ENCODE results near the gene CHIT1.
A peak's percentile ranks its signal among the peaks of the same experiment; 100 is the strongest.

Gene CHIT1

GRCh38 chr1:203216274-203217138 lies 13.0 kb downstream of the CHIT1 start:
- Mint-ChIP-seq H3K36me3 (no peaks in the 10 kb centered on the region), H3K4me3 (no peak overlapping the region), H3K27ac (no peak overlapping the region), H3K4me1 (peaks cover 5 to 6% of the 10 kb centered on the region in 2 donors), H3K9me3 (no peaks in the 10 kb centered on the region), H3K27me3 (peaks cover 25 to 31% of the 10 kb centered on the region in 2 donors)
- DNase-seq (peak; percentile 49), ATAC-seq (replicated peaks) (peak; percentile 82 to 86)

GRCh38 chr1:203215573-203215972 lies 13.9 kb downstream of the CHIT1 start:
- no peaks in the 10 kb centered on the region for H3K9me3 Mint-ChIP-seq
- H3K4me3 Mint-ChIP-seq: no peak overlapping the region
- no peak overlapping the region for H3K27ac Mint-ChIP-seq
- DNase-seq: no peak
- H3K27me3 Mint-ChIP-seq: peaks cover 25 to 31% of the 10 kb centered on the region in 2 donors
- H3K36me3 Mint-ChIP-seq: no peaks in the 10 kb centered on the region
- H3K4me1 Mint-ChIP-seq: peaks cover 5 to 6% of the 10 kb centered on the region in 2 donors
- no peak for ATAC-seq (replicated peaks)

GRCh38 chr1:203214871-203215270 lies 14.6 kb downstream of the CHIT1 start:
- H3K4me3 Mint-ChIP-seq: no peak overlapping the region
- ATAC-seq (replicated peaks) (no peak), DNase-seq (no peak)
- no peaks in the 10 kb centered on the region for H3K36me3 Mint-ChIP-seq
- peaks cover 5 to 6% of the 10 kb centered on the region in 2 donors for H3K4me1 Mint-ChIP-seq
- H3K9me3 Mint-ChIP-seq: no peaks in the 10 kb centered on the region
- H3K27ac Mint-ChIP-seq: no peak overlapping the region
- H3K27me3 Mint-ChIP-seq: peaks cover 25 to 31% of the 10 kb centered on the region in 2 donors

GRCh38 chr1:203213126-203213525 lies 16.3 kb downstream of the CHIT1 start:
- H3K36me3 Mint-ChIP-seq: no peaks in the 10 kb centered on the region
- H3K4me1 Mint-ChIP-seq: peaks cover 5 to 6% of the 10 kb centered on the region in 2 donors
- no peak overlapping the region for H3K4me3 Mint-ChIP-seq
- no peak overlapping the region for H3K27ac Mint-ChIP-seq
- ATAC-seq (replicated peaks): no peak
- peaks cover 19 to 25% of the 10 kb centered on the region in 2 donors for H3K27me3 Mint-ChIP-seq
- no peaks in the 10 kb centered on the region for H3K9me3 Mint-ChIP-seq
- no peak for DNase-seq

DNA sequence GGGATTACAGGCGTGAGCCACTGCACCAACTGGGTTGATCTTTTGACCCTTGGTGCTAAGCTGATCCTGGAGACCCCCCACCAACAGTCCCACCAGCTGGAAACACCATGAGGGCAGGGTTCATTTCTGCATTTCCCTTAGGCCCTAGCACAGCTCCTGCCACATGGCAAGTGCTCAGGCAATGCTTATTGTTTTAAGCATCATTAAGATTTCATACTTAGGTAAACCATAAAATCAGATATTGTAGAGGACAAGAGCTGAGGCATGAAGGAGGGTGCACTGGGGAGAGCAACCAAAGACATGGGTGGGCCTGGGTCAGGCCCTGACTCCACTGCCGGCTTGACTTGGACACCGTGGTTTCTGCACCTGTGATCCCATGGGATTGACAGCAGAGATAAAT lies 17.7 kb downstream of the CHIT1 start:
- Mint-ChIP-seq H3K4me3 (no peak overlapping the region), H3K9me3 (no peaks in the 10 kb centered on the region), H3K27ac (no peak overlapping the region), H3K36me3 (no peaks in the 10 kb centered on the region), H3K4me1 (peaks cover 5 to 6% of the 10 kb centered on the region in 2 donors), H3K27me3 (peaks cover 9 to 13% of the 10 kb centered on the region in 2 donors)
- no peak for DNase-seq
- no peak for ATAC-seq (replicated peaks)

GRCh38 chr1:203210988-203211387 lies 18.5 kb downstream of the CHIT1 start:
- Mint-ChIP-seq H3K36me3 (no peaks in the 10 kb centered on the region), H3K9me3 (no peaks in the 10 kb centered on the region), H3K27me3 (peaks cover under 1 to 5% of the 10 kb centered on the region in 2 donors), H3K27ac (no peak overlapping the region), H3K4me1 (peaks cover 0 to under 1% of the 10 kb centered on the region in 2 donors), H3K4me3 (no peak overlapping the region)
- no peak for DNase-seq
- ATAC-seq (replicated peaks): no peak

GRCh38 chr1:203210350-203210749 lies 19.1 kb downstream of the CHIT1 start:
- no peak for ATAC-seq (replicated peaks)
- H3K9me3 Mint-ChIP-seq: no peaks in the 10 kb centered on the region
- H3K4me3 Mint-ChIP-seq: no peak overlapping the region
- no peak for DNase-seq
- H3K4me1 Mint-ChIP-seq: no peaks in the 10 kb centered on the region
- H3K27ac Mint-ChIP-seq: no peak overlapping the region
- H3K27me3 Mint-ChIP-seq: peaks cover 0 to 4% of the 10 kb centered on the region in 2 donors
- no peaks in the 10 kb centered on the region for H3K36me3 Mint-ChIP-seq

DNA sequence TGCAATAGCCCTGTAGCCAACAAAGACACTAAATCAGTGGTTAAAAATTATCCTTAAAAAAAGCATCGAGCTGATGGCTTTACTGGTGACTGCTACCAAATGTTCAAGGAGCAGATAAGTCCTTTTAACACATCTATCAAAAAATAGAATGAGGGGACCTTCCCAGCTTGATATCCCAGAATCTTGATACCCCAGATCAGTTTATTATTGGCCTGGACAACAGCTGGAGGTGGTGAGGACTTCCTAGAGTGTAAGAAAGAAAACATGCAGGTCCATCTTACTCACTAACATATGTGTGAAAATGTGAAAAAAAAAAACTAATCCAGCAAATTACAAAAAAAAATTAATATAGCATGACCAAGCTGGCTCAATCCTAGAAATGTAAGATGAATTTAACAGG lies 21.3 kb downstream of the CHIT1 start:
- Mint-ChIP-seq H3K36me3 (no peaks in the 10 kb centered on the region), H3K27me3 (peaks cover 0 to 8% of the 10 kb centered on the region in 2 donors), H3K27ac (no peak overlapping the region), H3K4me3 (no peak overlapping the region), H3K9me3 (no peaks in the 10 kb centered on the region), H3K4me1 (no peaks in the 10 kb centered on the region)
- DNase-seq: no peak
- ATAC-seq (replicated peaks): no peak

DNA sequence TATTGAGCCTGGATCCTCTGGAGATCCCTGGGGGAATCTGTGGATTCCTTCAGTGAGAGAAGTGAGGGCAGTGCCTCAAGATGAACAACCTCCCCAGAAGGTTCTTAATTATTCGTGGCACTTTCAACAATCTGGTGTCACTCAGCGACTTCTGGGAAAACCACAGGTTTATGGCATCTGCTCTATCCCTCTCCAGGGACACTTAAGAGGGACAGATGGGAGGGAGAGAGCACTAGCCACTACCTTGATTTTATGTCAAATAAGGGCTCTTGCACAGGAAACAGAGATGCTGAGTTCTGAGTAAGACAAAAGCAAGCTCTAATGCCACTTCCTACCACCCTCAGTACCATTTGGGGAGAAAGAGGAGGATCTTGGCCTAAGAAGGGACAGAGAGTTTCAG lies 21.7 kb downstream of the CHIT1 start:
- no peak overlapping the region for H3K4me3 Mint-ChIP-seq
- no peaks in the 10 kb centered on the region for H3K4me1 Mint-ChIP-seq
- ATAC-seq (replicated peaks) (no peak), DNase-seq (no peak)
- peaks cover 3 to 5% of the 10 kb centered on the region in 2 donors for H3K27me3 Mint-ChIP-seq
- no peaks in the 10 kb centered on the region for H3K9me3 Mint-ChIP-seq
- no peaks in the 10 kb centered on the region for H3K36me3 Mint-ChIP-seq
- no peak overlapping the region for H3K27ac Mint-ChIP-seq

GRCh38 chr1:203206129-203206687 lies 23.3 kb downstream of the CHIT1 start:
- H3K27ac Mint-ChIP-seq: no peak overlapping the region
- H3K4me1 Mint-ChIP-seq: no peaks in the 10 kb centered on the region
- peaks cover 9 to 13% of the 10 kb centered on the region in 2 donors for H3K27me3 Mint-ChIP-seq
- DNase-seq: no peak
- no peaks in the 10 kb centered on the region for H3K9me3 Mint-ChIP-seq
- ATAC-seq (replicated peaks): no peak
- no peak overlapping the region for H3K4me3 Mint-ChIP-seq
- no peaks in the 10 kb centered on the region for H3K36me3 Mint-ChIP-seq

DNA sequence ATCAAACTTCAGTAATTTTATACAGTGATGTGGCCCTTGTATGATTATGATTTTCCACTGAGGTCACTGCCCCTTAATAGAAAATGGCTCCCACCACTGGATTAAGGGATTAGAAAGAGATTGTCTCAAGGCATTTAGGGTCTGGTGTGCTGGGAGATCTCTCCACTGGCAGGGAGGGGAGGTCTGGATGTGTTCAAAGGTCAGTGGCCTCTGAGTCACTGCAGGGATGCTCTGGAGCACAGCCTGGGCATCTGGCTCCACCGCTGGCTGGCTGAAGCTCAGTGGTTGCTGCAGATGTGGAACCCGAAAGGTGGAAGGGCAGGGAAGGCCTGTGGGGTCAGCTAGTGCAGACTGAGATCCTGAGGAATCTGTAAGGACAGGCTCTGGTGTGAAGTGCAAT lies 24.7 kb downstream of the CHIT1 start:
- Mint-ChIP-seq H3K4me1 (no peaks in the 10 kb centered on the region), H3K4me3 (no peak overlapping the region)

GRCh38 chr1:203202431-203203245 lies 26.8 kb downstream of the CHIT1 start:
- no peaks in the 10 kb centered on the region for H3K4me1 Mint-ChIP-seq
- DNase-seq (no peak), ATAC-seq (replicated peaks) (no peak)
- H3K36me3 Mint-ChIP-seq: no peaks in the 10 kb centered on the region
- H3K4me3 Mint-ChIP-seq: no peak overlapping the region
- H3K27me3 Mint-ChIP-seq: peaks cover 23 to 28% of the 10 kb centered on the region in 2 donors
- H3K27ac Mint-ChIP-seq: no peak overlapping the region
- no peaks in the 10 kb centered on the region for H3K9me3 Mint-ChIP-seq

More for the DNA sequence above, 24.7 kb downstream of the CHIT1 start:
- H3K36me3 Mint-ChIP-seq: no peaks in the 10 kb centered on the region
- DNase-seq (no peak), ATAC-seq (replicated peaks) (no peak)
- no peak overlapping the region for H3K27ac Mint-ChIP-seq
- H3K9me3 Mint-ChIP-seq: no peaks in the 10 kb centered on the region
- peaks cover 22 to 28% of the 10 kb centered on the region in 2 donors for H3K27me3 Mint-ChIP-seq

DNA sequence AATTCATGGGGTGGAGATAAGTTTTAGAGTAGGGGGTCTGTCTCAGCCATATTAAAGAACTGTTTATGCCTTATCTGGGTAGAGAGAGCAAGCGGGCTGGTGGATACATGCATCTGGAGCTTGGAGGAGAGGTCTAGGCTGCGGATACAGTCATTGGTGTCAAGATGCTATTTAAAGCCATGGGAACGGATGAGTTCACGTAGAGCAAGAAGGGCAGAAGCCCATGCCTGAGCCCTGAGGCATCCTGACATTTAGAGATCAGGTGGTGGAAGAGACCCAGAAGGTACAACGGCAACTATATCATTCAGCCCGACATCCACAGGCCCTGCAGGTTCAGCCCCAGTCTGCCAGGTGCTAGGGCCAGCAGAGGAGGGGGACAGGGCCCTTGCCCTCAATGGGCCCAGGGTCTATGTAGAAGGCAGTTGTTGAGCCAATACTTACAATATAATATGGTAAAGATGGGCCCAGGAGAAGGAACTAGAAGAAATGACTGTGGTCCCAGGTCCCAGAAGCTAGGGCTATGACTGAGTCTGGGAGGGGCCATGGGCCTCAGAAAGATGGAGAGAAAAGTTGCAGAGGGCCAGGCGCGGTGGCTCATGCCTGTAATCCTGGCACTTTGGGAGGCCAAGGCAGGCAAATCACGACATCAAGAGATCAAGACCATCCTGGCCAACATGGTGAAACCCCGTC lies 27.8 kb downstream of the CHIT1 start:
- ATAC-seq (replicated peaks) (no peak), DNase-seq (no peak)
- Mint-ChIP-seq H3K4me3 (no peak overlapping the region), H3K27ac (no peak overlapping the region), H3K9me3 (no peaks in the 10 kb centered on the region), H3K27me3 (peaks cover 28% of the 10 kb centered on the region in 2 donors), H3K4me1 (no peaks in the 10 kb centered on the region), H3K36me3 (no peaks in the 10 kb centered on the region)

GRCh38 chr1:203200916-203201315 lies 28.6 kb downstream of the CHIT1 start:
- H3K4me1 Mint-ChIP-seq: no peaks in the 10 kb centered on the region
- peaks cover 28% of the 10 kb centered on the region in 2 donors for H3K27me3 Mint-ChIP-seq
- DNase-seq (no peak), ATAC-seq (replicated peaks) (no peak)
- H3K36me3 Mint-ChIP-seq: no peaks in the 10 kb centered on the region
- H3K27ac Mint-ChIP-seq: no peak overlapping the region
- H3K9me3 Mint-ChIP-seq: no peaks in the 10 kb centered on the region
- H3K4me3 Mint-ChIP-seq: no peak overlapping the region

All from stimulated activated naive B cell treated with anti-CD40 and anti-IgM and Interleukin-4, amounts not matched to agents 10 μg/mL and 1 μg/mL and 100 μg/mL, for 72 hours (primary cell).